GM12878 (cell line): ENCODE measurements around the gene RIMBP2.

Experiments used
- POLR2A ChIP-seq: IDR thresholded peaks from 2 replicates; pipeline ENCODE4 v1.6.1; 2011; ENCODE audit warnings: low read depth, mild to moderate bottlenecking, low read length
- POLR2AphosphoS5 ChIP-seq: IDR thresholded peaks from 2 replicates; pipeline ENCODE4 v1.6.1; 2011; ENCODE audit warnings: mild to moderate bottlenecking, low read length, inconsistent platforms
- RAD21 ChIP-seq: IDR thresholded peaks from 2 replicates; pipeline ENCODE4 v1.6.1; 2011; ENCODE audit warnings: mild to moderate bottlenecking, low read depth, low read length, moderate library complexity; ENCODE audit not compliant: insufficient read depth
- YBX1 ChIP-seq: fragments of 450-650 bp; IDR thresholded peaks from 2 replicates; pipeline ENCODE4 v1.6.1; 2016; ENCODE audit warnings: antibody characterized with exemption
- TF ChIP-seq, protein P1 (sequence below), 3 experiments: IDR thresholded peaks in 2 of 3; conservative IDR thresholded peaks in 1 of 3; 2 replicates each; pipeline ENCODE4 v1.5.1; 2011; ENCODE audit warnings: low read depth in 3 of 3, low read length in 3 of 3, mild to moderate bottlenecking in 3 of 3, control low read depth in 2 of 3, moderate library complexity in 2 of 3, inconsistent platforms in 1 of 3, mixed read lengths in 1 of 3; ENCODE audit not compliant: control insufficient read depth in 2 of 3, insufficient read depth in 1 of 3; ENCODE audit errors: extremely low read depth in 1 of 3

DNA sequence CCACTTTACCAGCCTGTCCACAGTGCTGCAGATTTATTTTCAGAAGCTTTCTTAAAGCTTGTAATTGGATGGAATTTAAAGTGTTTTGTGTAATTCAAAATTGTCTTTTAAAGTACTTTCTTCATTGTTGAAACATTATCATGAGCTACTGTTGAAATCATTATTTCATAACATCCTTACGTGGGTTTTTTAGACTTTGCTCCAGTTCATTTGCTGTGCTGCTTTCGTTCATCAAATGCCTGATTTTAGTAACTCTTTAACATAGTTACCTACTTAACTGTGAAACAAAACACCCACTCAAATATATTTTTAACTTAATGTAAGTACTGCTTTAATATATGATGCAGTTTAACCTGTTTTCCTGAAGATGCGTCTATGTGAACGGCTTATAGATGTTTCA, 330.9 kb downstream of the RIMBP2 start:
- TF ChIP-seq, protein P1, sequence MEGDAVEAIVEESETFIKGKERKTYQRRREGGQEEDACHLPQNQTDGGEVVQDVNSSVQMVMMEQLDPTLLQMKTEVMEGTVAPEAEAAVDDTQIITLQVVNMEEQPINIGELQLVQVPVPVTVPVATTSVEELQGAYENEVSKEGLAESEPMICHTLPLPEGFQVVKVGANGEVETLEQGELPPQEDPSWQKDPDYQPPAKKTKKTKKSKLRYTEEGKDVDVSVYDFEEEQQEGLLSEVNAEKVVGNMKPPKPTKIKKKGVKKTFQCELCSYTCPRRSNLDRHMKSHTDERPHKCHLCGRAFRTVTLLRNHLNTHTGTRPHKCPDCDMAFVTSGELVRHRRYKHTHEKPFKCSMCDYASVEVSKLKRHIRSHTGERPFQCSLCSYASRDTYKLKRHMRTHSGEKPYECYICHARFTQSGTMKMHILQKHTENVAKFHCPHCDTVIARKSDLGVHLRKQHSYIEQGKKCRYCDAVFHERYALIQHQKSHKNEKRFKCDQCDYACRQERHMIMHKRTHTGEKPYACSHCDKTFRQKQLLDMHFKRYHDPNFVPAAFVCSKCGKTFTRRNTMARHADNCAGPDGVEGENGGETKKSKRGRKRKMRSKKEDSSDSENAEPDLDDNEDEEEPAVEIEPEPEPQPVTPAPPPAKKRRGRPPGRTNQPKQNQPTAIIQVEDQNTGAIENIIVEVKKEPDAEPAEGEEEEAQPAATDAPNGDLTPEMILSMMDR (IDR thresholded peaks at IDR 0.05 in 2 of 3, conservative IDR thresholded peaks at IDR 0.05 in 1 of 3; ENCODE audit: control insufficient read depth in 2 of 3, extremely low read depth in 1 of 3, insufficient read depth in 1 of 3, low read depth in 3 of 3, low read length in 3 of 3): no peak
- TF ChIP-seq POLR2AphosphoS5 (no peak), YBX1 (no peak), POLR2A (no peak), RAD21 (no peak)
